ENCODE data around the gene NOS1AP.
"Not testable (repeated sequence)": the region's sequence is repeated elsewhere in the genome, so short reads cannot be mapped to it uniquely, and the experiment has no call there.

Gene NOS1AP

GRCh38 chr1:162056043-162056442 is 13.4 kb upstream of the NOS1AP start:
- peak; percentile 87 for DNase-seq (ENCODE audit: low read depth)
- TF ChIP-seq CTCF (conservative IDR thresholded peaks at IDR 0.05; ENCODE audit: low read depth, low read length), result peak; percentile 97
- no peak overlapping the region for H3K4me3 ChIP-seq (ENCODE audit: low read depth, low read length)

- no peak for TF ChIP-seq CTCF (conservative IDR thresholded peaks at IDR 0.05; ENCODE audit: low read depth, low read length)
- no peak for DNase-seq (ENCODE audit: low read depth)
Measured at GRCh38 chr1:162056579-162056978, 12.9 kb upstream of the NOS1AP start.

GRCh38 chr1:162059721-162060120 is 9.8 kb upstream of the NOS1AP start:
- no peak overlapping the region for H3K4me3 ChIP-seq (ENCODE audit: low read depth, low read length)
- no peak for TF ChIP-seq CTCF (conservative IDR thresholded peaks at IDR 0.05; ENCODE audit: low read depth, low read length)
- no peak for DNase-seq (ENCODE audit: low read depth)

More at GRCh38 chr1:162056579-162056978, 12.9 kb upstream of the NOS1AP start:
- H3K4me3 ChIP-seq (ENCODE audit: low read depth, low read length), result no peak overlapping the region

- no peak for DNase-seq (ENCODE audit: low read depth)
- no peak for TF ChIP-seq CTCF (conservative IDR thresholded peaks at IDR 0.05; ENCODE audit: low read depth, low read length)
- H3K4me3 ChIP-seq (ENCODE audit: low read depth, low read length), result no peak overlapping the region
Measured at GRCh38 chr1:162060314-162060713, 9.2 kb upstream of the NOS1AP start.

DNA sequence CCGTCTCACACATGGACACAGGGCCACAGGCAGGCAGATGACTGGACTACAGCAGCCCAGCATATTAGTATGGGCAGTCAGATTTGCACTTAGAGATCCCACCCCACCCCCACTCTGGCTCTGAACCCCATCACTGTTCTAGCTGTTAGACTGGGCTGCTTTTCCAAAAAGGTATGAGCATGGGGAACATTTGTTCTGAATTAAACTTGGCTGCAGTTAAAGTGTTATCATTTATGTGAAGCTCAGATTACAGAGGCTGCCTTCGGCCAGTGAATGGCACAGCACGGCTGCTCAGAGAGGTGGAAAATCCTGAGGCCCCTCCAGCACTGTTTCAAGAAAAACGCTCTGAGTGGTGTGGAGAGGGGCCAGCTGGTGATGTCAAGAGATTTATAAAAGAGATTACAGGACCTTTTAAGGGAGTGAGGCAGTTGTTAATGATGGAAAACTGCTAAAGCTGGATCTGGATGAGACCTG is 6.9 kb upstream of the NOS1AP start:
- peak; percentile 82 for DNase-seq (ENCODE audit: low read depth)
- H3K4me3 ChIP-seq (ENCODE audit: low read depth, low read length), result no peak overlapping the region
- no peak for TF ChIP-seq CTCF (conservative IDR thresholded peaks at IDR 0.05; ENCODE audit: low read depth, low read length)

DNA sequence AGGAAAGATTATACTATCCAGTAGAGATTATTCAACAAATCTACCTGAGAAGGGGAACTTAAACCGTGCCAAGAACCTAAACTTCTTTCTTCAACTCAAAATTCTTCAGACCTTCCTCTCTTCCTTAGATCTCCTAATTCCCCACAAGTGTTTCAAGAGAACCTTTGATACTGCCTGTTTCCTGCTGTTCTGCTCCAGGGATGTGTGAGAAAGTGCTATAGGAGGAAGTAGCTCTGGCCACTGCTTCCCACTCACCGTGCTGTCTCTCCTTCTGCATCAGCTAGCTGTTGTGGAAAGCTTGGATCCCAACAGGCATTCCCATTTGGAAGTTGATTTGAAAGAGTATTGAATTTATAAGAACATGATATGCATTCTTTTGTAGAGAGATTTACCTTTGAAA is 4.5 kb upstream of the NOS1AP start:
- no peak for DNase-seq (ENCODE audit: low read depth)
- no peak for TF ChIP-seq CTCF (conservative IDR thresholded peaks at IDR 0.05; ENCODE audit: low read depth, low read length)
- no peak overlapping the region for H3K4me3 ChIP-seq (ENCODE audit: low read depth, low read length)

DNA sequence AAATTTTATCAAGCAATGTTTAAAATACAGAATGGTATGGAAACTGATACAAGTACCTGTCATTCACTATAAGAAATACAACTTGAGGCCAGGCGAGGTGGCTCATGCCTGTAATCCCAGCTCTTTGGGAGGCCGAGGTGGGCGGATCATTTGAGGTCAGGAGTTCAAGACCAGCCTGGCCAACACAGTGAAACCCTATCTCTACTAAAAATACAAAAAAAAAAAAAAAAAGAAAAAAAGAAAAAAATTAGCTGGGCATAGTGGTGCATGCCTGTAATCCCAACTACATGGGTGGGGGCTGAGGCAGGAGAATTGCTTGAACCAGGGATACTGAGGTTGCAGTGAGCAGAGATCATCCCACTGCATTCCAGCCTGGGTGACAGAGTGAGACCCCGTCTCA is 2.7 kb upstream of the NOS1AP start:
- not testable (repeated sequence) for H3K4me3 ChIP-seq (ENCODE audit: low read depth, low read length); DNase-seq (ENCODE audit: low read depth)

DNA sequence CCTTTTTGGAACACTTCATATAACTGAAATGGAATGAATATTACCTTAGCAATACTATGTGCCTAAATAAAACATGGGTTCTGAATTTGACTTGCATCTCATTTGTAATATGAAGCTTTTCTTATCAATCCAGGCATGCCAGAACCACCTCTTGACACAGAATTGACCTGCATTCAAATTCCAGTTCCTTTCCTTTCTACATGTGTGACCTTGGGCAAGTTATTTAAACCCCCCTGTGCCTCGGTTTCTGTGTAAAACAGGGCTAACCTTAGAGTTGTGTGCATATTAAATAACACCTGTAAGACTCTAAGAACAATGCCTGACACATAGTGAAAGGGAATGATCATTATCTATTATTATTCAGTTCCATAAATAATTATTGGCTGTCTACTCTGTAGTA is 2.0 kb upstream of the NOS1AP start:
- no peak for DNase-seq (ENCODE audit: low read depth)
- no peak for TF ChIP-seq CTCF (conservative IDR thresholded peaks at IDR 0.05; ENCODE audit: low read depth, low read length)
- no peak overlapping the region for H3K4me3 ChIP-seq (ENCODE audit: low read depth, low read length)

All from choroid plexus epithelial cell (primary cell).